Mesothelial cell of epicardium (in vitro differentiated cells): Measurements from ENCODE around the gene TMEM239. TPM values are rescaled to one million over a fixed set of nuclear protein-coding genes. Genes with fewer than 3 reads are reported as not detected.

Experiments
- DNase-seq, 2 experiments: peaks; one replicate each; pipeline ENCODE4 v3.0.0; 2021; ENCODE audit warnings: low spot score in 2 of 2; ENCODE audit not compliant: unreplicated experiment in 2 of 2
- H3K27ac Mint-ChIP-seq: 2 replicates; pipeline ENCODE4 v1.8.0; 2021; ENCODE audit warnings: mixed read lengths
- H3K27me3 Mint-ChIP-seq: 2 replicates; pipeline ENCODE4 v1.8.0; 2021; ENCODE audit warnings: low read depth, mixed read lengths
- H3K36me3 Mint-ChIP-seq: 2 replicates; pipeline ENCODE4 v1.8.0; 2021; ENCODE audit warnings: mixed read lengths
- H3K4me1 Mint-ChIP-seq: 2 replicates; pipeline ENCODE4 v1.8.0; 2021; ENCODE audit warnings: mixed read lengths
- H3K4me3 Mint-ChIP-seq: 2 replicates; pipeline ENCODE4 v1.8.0; 2021; ENCODE audit warnings: mild to moderate bottlenecking, moderate library complexity, mixed read lengths
- H3K9me3 Mint-ChIP-seq: 2 replicates; pipeline ENCODE4 v1.8.0; 2021; ENCODE audit warnings: mixed read lengths
- CTCF ChIP-seq: fragments of 200-600 bp; sonication (generic); IDR thresholded peaks from one replicate; pipeline ENCODE4 v1.5.0; 2021; ENCODE audit warnings: antibody characterized with exemption; ENCODE audit not compliant: unreplicated experiment
- total RNA-seq: library from RNA; stranded (reverse); gene quantifications from 3 replicates; pipeline ENCODE4 v1.2.1, GENCODE V29; 2021

TMEM239 gene
- total RNA-seq, 1 donor from 2014 or later: not detected

GRCh38 chr20:2775139-2775538 is 41.0 kb upstream of the TMEM239 start:
- Mint-ChIP-seq H3K27ac (no peak overlapping the region), H3K4me1 (no peaks in the 10 kb centered on the region), H3K9me3 (peaks cover 8% of the 10 kb centered on the region), H3K4me3 (no peak overlapping the region), H3K36me3 (no peaks in the 10 kb centered on the region), H3K27me3 (peaks cover 23% of the 10 kb centered on the region)
- TF ChIP-seq CTCF: no peak
- no peak for DNase-seq

GRCh38 chr20:2778602-2779321 is 37.4 kb upstream of the TMEM239 start:
- no peak for DNase-seq
- Mint-ChIP-seq H3K4me3 (no peak overlapping the region), H3K36me3 (no peaks in the 10 kb centered on the region), H3K27me3 (peaks cover 45% of the 10 kb centered on the region), H3K9me3 (peaks cover 8% of the 10 kb centered on the region), H3K4me1 (no peaks in the 10 kb centered on the region), H3K27ac (no peak overlapping the region)
- TF ChIP-seq CTCF: no peak

GRCh38 chr20:2780948-2781347 is 35.2 kb upstream of the TMEM239 start:
- no peak for DNase-seq
- no peak overlapping the region for H3K4me3 Mint-ChIP-seq
- H3K4me1 Mint-ChIP-seq: no peaks in the 10 kb centered on the region
- H3K27ac Mint-ChIP-seq: no peak overlapping the region
- peaks cover 4% of the 10 kb centered on the region for H3K9me3 Mint-ChIP-seq
- TF ChIP-seq CTCF: no peak
- peaks cover 60% of the 10 kb centered on the region for H3K27me3 Mint-ChIP-seq
- H3K36me3 Mint-ChIP-seq: no peaks in the 10 kb centered on the region

- Mint-ChIP-seq H3K4me3 (no peak overlapping the region), H3K4me1 (no peaks in the 10 kb centered on the region), H3K36me3 (no peaks in the 10 kb centered on the region), H3K27me3 (peaks cover 64% of the 10 kb centered on the region), H3K27ac (no peak overlapping the region), H3K9me3 (peaks cover 4% of the 10 kb centered on the region)
- no peak for DNase-seq
- TF ChIP-seq CTCF: no peak
Measured at GRCh38 chr20:2783908-2784566, 32.1 kb upstream of the TMEM239 start.

GRCh38 chr20:2793471-2793870 is 22.7 kb upstream of the TMEM239 start:
- H3K27ac Mint-ChIP-seq: no peak overlapping the region
- peaks cover 4% of the 10 kb centered on the region for H3K9me3 Mint-ChIP-seq
- H3K36me3 Mint-ChIP-seq: peaks cover 15% of the 10 kb centered on the region
- no peak for DNase-seq
- no peak for TF ChIP-seq CTCF
- H3K4me3 Mint-ChIP-seq: no peak overlapping the region
- no peaks in the 10 kb centered on the region for H3K4me1 Mint-ChIP-seq
- H3K27me3 Mint-ChIP-seq: peaks cover 21% of the 10 kb centered on the region
